Ovary (tissue), 9 donors: Measurements from ENCODE around the gene CHD6. TPM values are rescaled to one million over a fixed set of nuclear protein-coding genes. Genes with fewer than 3 reads are reported as not detected.

Source experiments
- DNase-seq, 5 donors: peaks; one replicate each; pipeline ENCODE4 v3.0.0-alpha.2; 2019 to 2020
- H3K27ac ChIP-seq, 2 donors: fragments of 200-600 bp; one replicate each; pipeline versions ENCODE4 v1.5.1 to v1.8.0; 2019 to 2022
- H3K27me3 ChIP-seq: fragments of 200-600 bp; one replicate; pipeline ENCODE4 v1.8.0; 2022
- H3K36me3 ChIP-seq: fragments of 200-600 bp; sonication (generic); one replicate; pipeline ENCODE4 v1.5.1; 2019
- H3K4me1 ChIP-seq: one replicate; pipeline ENCODE4 v1.8.1; 2013; ENCODE audit warnings: mild to moderate bottlenecking, moderate library complexity; ENCODE audit not compliant: insufficient read depth
- H3K4me3 ChIP-seq: fragments of 200-600 bp; sonication (generic); one replicate; pipeline ENCODE4 v1.5.1; 2017
- H3K9me3 ChIP-seq, 2 donors: fragments of 200-600 bp in 1 of 2; sonication (generic) in 1 of 2; one replicate each; pipeline versions ENCODE4 v1.5.1 to v1.8.1; 2013 to 2019; ENCODE audit warnings: mild to moderate bottlenecking in 1 of 2, moderate library complexity in 1 of 2
- EP300 ChIP-seq: sonication (generic); formaldehyde crosslinking; IDR thresholded peaks from one replicate; pipeline ENCODE4 v1.6.1; 2017; ENCODE audit warnings: antibody characterized with exemption
- POLR2A ChIP-seq: fragments of 450-650 bp; IDR thresholded peaks from one replicate; pipeline ENCODE4 v1.6.1; 2017; ENCODE audit warnings: antibody characterized with exemption, mild to moderate bottlenecking, moderate library complexity
- WGBS, 3 donors: extraction: QIAGEN DNeasy Blood & Tissue Kit in 1 of 3; methylation state at CpG; one replicate each; pipeline versions ENCODE4 v1.1.5 to v1.1.7; 2013 to 2017; 5-methylcytosine and 5-hydroxymethylcytosine counted together
- intact Hi-C, 4 donors: fragments of 100-400 bp; cut with DNase I; formaldehyde crosslinking; loops; one replicate each; pipeline versions ENCODE4 v1.11.0 to v1.15.1; 2022 to 2023
- polyA plus RNA-seq, 2 donors: library from polyadenylated mRNA; stranded (reverse); fragments of 200-250 nt in 1 of 2; fragments of 350-450 nt in 1 of 2; fragmentation: Illumina TruSeq in 1 of 2; extraction: RNeasy Lipid Tissue Mini Kit (QIAGEN cat#74804) in 1 of 2; gene quantifications; one replicate each; pipeline ENCODE4 v1.2.3, GENCODE V29; 2013 to 2014
- total RNA-seq, 7 donors: library from RNA; depleted of rRNA in 2 of 7; stranded (reverse); fragments of >200 nt in 2 of 7; fragmentation: NEBNext Ultra II Directional in 3 of 7; extraction: Animal tissue kit (Norgen Biotek cat#: 25700) in 3 of 7; gene quantifications; one replicate each; pipeline versions ENCODE4 v1.1.0 to v1.2.4, GENCODE V29; 2016 to 2023
- TF ChIP-seq, protein P1 (sequence below), 3 donors: fragments of 450-650 bp in 2 of 3; fragments of 200-600 bp in 1 of 3; IDR thresholded peaks; one replicate each; pipeline versions ENCODE4 v1.5.1 to v1.8.0; 2016 to 2022; ENCODE audit warnings: antibody characterized with exemption in 3 of 3, mild to moderate bottlenecking in 1 of 3
- donor health status: DM: no; HTN: no; CAD: no; lungs with moderate emphysema.
- donor health status: DM: no; HTN: no; CAD: no.
- donor health status: Bipolar disorder and iron deficiency.
- donor health status: DM: yes; HTN: yes; CAD: no.
- donor health status: DM: no; HTN: no; CAD: no.
- donor health status: DM: yes; HTN: yes; CAD: no.

Gene CHD6
- total and polyA plus RNA-seq, 9 donors = 12.1 to 82.4 (median 52.7) TPM

- Histone ChIP-seq H3K27me3 (no peaks in the 10 kb centered on the region), H3K9me3 (no peaks in the 10 kb centered on the region), H3K4me3 (no peak overlapping the region), H3K36me3 (no peaks in the 10 kb centered on the region), H3K27ac (no peak overlapping the region), H3K4me1 (peaks cover 10% of the 10 kb centered on the region)
- DNase-seq = no peak
- 55 to 60% (median 59%) methylated on average over 5 of the region's 5 CpGs for WGBS, 3 donors
- TF ChIP-seq, protein P1, sequence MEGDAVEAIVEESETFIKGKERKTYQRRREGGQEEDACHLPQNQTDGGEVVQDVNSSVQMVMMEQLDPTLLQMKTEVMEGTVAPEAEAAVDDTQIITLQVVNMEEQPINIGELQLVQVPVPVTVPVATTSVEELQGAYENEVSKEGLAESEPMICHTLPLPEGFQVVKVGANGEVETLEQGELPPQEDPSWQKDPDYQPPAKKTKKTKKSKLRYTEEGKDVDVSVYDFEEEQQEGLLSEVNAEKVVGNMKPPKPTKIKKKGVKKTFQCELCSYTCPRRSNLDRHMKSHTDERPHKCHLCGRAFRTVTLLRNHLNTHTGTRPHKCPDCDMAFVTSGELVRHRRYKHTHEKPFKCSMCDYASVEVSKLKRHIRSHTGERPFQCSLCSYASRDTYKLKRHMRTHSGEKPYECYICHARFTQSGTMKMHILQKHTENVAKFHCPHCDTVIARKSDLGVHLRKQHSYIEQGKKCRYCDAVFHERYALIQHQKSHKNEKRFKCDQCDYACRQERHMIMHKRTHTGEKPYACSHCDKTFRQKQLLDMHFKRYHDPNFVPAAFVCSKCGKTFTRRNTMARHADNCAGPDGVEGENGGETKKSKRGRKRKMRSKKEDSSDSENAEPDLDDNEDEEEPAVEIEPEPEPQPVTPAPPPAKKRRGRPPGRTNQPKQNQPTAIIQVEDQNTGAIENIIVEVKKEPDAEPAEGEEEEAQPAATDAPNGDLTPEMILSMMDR (IDR thresholded peaks at IDR 0.05) = no peak
- TF ChIP-seq POLR2A = no peak
- TF ChIP-seq EP300 = no peak
- intact Hi-C loops = no loop called here
Observed at GRCh38 chr20:41510847-41511450, 107.2 kb downstream of the CHD6 start.

DNA sequence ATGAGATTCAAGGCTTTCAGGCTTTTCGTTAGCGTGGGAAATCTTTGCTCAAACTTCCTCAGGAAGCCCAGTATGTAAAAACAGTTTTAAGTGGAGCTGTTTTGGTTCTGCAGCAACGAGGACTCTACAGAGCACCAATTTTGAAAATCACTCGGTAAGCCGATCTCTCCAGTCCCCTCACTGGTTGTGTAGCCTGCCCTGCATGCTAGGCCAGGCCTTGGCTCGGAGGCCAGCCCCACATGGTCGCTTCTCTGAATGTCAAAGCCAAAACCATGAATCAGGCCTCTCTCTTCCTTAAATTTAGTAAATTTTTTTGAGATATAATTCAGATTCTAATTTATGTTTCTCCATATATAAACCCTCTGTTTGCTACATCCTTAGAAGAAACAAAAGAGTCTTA lies 108.0 kb downstream of the CHD6 start:
- intact Hi-C loops = no loop called here
- TF ChIP-seq, protein P1 (IDR thresholded peaks at IDR 0.05) = no peak
- DNase-seq = no peak
- WGBS, 3 donors = 33 to 64% (median 47%) methylated on average over 7 of the region's 7 CpGs
- Histone ChIP-seq H3K36me3 (no peaks in the 10 kb centered on the region), H3K9me3 (no peaks in the 10 kb centered on the region), H3K4me1 (peaks cover 8% of the 10 kb centered on the region), H3K27me3 (no peaks in the 10 kb centered on the region), H3K4me3 (no peak overlapping the region), H3K27ac (no peak overlapping the region)

GRCh38 chr20:41509316-41510200 lies 108.6 kb downstream of the CHD6 start:
- Histone ChIP-seq H3K36me3 (no peaks in the 10 kb centered on the region), H3K4me1 (peaks cover 8% of the 10 kb centered on the region), H3K27me3 (no peaks in the 10 kb centered on the region), H3K27ac (no peak overlapping the region), H3K9me3 (no peaks in the 10 kb centered on the region), H3K4me3 (no peak overlapping the region)
- DNase-seq = peak in 2 of 5 donors; percentile 11 to 18
- intact Hi-C loops = no loop called here
- TF ChIP-seq POLR2A = no peak
- TF ChIP-seq, protein P1 (IDR thresholded peaks at IDR 0.05) = no peak
- no peak for TF ChIP-seq EP300
- WGBS, 3 donors = 49 to 61% (median 50%) methylated on average over 9 of the region's 9 CpGs

DNA sequence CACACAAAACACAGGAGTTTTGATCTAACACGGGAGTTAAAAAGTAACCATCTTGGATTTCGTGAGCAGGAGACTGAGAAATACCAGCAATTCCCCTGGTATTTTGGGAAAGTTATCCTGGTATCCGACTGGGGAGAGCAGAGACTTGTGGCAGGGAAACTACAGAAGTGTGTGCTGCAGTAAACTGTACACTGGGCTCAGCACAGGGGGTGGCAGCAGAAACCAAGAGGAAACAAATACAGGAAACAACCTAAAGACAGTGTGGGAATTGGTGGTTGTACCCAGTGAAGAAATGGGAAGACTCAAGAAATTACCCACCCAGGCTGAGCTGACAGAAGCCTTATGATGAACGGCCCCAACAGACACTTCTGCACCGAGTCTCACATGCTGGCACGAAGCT lies 109.8 kb downstream of the CHD6 start:
- WGBS, 3 donors = 52 to 68% (median 64%) methylated on average over 6 of the region's 6 CpGs
- intact Hi-C loops = no loop called here
- Histone ChIP-seq H3K4me3 (no peak overlapping the region), H3K4me1 (peaks cover 8% of the 10 kb centered on the region), H3K9me3 (no peaks in the 10 kb centered on the region), H3K27me3 (no peaks in the 10 kb centered on the region), H3K36me3 (no peaks in the 10 kb centered on the region), H3K27ac (no peak overlapping the region)
- TF ChIP-seq, protein P1 (IDR thresholded peaks at IDR 0.05) = no peak
- no peak for TF ChIP-seq EP300
- no peak for TF ChIP-seq POLR2A
- no peak for DNase-seq
